IPS-11a (cell line): ENCODE data around the gene LNX1.

Experiments used
- H3K4me3 ChIP-seq: one replicate; pipeline ENCODE4 v1.5.1; 2013; ENCODE audit warnings: low read depth, low read length, control low read depth

LNX1 gene

DNA sequence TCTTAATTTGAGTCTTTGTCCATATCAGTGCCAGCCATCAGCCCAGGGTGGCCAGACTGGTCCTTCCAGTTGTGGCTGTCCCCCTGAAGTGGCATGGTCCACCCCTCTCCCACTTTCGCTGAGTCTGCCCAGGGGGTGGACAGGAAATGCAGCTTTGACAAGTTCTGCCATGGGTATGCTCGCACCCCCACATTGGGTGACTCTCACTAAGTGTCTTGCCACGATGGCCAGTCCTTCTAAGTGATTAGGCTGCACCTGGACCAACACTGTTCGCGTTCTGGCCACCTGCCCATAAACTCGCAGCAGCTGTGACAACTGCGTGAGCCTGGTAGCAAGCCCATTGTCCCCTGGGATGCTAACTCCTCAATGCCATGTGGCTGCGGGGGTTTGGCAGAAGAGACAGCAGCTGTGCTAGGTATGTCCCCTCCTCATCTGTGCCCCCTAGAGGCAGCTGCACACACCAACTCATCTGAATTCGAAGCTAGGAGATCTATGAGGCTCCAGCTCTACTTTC is 10.0 kb upstream of the LNX1 start:
- H3K4me3 ChIP-seq, result no peak overlapping the region

DNA sequence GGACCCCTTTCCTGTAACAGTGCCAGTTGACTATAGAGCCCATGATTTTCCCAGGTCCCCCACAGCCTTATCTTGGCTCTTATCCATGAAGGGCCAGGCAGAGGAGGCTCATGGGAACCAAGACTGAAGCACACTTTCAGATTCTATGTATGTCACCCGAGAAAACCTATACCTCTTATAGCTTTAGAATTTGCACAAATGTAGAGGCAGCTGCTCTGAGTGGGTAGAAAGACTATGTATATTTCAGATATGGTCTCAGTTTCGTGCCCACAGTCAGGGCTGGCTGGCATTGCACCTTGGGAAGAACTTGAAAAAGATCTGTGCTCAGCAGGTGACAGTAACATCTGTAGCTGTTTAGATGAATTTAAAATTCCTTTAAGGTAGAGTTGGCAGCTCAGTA is 8.3 kb upstream of the LNX1 start:
- H3K4me3 ChIP-seq, result no peak overlapping the region

DNA sequence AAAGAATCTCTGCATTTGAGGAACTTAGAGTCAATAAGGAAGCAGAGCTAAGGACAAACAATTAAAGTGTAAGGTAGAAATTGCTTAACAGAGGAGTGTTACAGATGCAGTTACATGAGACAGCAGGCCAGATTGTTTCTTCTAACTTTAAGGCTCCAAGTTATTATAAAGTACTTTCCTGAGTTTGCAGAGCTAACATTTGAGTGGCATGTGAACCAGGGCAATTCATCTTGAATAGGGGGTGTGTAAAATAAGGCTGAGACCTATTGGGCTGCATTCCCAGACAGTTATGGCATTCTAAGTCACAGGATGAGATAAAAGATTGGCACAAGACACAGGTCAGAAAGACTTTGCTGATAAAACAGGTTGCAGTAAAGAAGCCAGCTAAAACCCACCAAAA is 7.6 kb upstream of the LNX1 start:
- H3K4me3 ChIP-seq, result no peak overlapping the region

DNA sequence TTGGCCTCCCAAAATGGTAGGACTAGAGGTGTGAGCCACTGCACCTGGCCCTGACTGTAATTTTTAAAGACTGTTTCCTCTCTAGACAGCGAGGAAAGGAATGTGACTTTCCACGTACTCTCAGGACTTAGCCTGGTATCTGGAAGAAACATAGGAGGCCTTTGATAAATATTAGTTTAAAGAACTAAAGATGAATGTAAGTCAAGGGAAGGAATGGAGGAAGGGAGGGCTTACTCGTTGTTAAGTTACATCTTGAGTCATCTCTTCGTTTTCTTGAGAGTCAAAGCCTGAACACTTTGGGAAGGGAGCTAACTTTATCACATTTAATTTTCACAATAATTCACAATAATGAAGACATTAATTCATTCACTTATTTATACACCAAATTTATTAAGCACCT is 7.2 kb upstream of the LNX1 start:
- H3K4me3 ChIP-seq, result no peak overlapping the region

DNA sequence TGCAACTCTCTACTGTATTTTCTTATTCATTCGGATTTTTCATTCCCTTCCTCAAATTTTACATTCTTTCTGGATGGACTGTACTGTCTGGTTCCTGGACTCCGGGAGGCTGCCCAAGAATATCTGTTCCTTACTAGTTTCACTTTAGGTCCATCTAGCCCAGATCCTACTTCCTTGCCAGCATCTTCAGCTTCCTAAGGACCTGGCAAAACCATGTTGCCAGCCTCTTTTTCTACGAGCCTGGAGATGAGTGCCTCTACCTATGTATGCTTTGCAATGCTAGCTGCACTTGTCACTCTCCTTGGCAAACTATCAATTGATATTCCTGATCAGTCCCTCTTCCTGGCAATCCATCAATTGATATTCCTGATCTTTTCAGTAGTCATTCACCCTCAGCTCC is 5.6 kb upstream of the LNX1 start:
- H3K4me3 ChIP-seq, result no peak overlapping the region

DNA sequence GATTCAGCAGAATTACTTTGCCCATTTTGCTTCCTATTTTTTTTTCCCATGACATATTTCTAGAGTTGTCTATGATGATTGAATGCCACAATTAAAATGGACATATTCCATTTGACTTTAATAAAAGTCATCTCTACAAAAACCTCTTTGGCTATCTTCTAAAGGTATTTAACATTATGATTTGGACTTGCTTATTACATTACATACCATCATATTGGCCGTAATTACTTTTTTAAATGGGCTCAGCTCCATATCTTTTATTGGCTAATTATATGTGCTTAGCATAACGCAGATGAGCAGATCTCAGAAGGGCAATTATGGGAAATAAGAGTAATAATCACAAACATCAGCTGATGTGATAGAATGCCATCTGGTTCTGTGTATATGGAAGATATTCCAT is 4.5 kb upstream of the LNX1 start:
- no peak overlapping the region for H3K4me3 ChIP-seq

DNA sequence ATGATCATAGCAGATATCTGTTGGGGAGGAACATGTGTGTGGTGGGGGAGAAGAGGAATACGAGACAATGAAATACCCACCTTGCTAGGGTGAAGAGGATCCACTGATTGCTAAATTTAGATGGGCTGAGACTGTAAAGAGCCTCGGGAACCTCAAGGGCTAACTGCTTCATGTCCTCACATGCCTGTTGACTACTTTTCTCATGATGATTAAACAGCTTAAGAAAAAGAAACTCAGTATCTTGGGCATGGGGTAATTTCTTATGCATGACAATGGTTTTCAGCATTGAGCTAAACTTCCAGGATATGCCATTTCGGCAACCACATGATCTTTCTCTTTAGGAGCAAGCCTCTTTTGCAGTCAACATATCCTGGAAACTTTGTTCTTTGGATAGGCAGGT is 3.9 kb upstream of the LNX1 start:
- no peak overlapping the region for H3K4me3 ChIP-seq

DNA sequence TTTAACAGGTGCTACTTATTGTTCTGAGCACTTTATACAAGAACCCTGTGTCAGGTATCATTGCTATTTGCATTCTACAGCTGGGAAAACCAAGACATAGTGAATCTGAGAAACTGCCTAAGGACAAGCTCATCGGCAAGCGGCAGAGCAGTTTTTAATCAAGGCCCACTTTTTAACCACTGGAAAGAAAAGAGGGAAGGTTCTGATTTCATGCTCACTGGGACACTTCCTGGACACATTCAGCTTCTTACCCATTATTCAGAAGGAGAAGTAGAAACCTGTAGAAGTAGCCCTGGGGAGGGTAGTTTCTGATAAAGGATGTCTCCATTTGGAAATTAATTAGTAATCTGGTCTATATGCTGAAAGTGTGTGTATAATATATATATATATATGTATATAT is 2.5 kb upstream of the LNX1 start:
- H3K4me3 ChIP-seq, result no peak overlapping the region

DNA sequence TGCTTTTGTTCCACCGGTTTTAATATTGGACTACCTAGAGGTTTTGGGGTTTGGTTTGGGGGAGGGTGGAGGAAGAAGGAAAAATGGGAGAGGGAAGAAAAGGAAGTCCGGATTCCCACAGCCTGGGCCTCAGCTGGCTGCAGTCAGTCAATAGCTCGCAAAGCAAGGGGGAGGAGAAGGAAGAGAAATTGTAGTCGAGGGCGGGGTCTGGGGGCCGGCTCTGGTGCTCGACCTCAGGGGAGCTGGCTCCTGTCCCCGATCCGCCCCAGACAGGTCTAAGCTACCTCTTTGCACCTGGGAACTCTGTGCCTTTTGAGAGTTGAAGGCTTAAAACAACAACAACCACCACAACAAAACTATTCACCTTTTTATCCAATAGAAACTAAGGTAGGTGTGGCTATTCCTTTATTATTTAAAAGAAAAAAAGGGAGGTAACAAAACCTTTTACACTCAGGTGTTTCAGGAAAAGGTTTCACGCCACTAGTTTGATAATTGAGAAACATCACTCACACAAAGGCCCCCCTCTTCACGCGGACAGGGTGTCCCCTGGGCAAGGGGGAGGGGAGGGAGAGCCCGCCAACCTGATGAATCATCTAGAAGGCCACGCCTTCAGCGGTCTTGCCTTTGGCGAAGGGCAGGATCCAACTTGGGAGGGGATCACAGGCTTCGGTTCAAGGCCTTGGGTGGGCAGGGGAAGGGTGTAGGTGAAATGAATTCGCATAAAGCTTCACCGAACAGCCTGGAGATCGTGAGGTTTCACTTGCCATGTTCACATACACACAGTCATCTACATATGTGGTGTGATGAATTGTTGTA is 1.6 kb upstream of the LNX1 start:
- H3K4me3 ChIP-seq, result no peak overlapping the region

DNA sequence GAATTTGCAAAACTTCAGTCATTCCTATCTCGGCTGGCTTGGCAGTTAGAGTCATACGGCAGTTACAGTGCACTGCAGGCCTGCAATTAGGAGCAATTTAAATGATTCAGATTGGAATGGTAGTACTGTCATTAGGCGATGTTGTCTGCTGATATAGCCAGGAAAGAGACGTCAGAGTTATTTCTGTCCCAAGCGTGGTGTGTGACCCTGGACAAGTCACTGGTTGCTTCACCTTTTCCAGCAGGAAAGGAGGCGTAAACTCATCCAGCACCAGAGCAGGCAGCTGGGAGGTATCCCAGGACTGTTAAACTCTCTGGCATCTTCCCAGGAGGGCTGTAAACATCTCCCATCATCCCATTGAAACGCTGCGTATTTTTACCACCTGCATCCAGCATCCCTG is 836 bp upstream of the LNX1 start:
- no peak overlapping the region for H3K4me3 ChIP-seq

DNA sequence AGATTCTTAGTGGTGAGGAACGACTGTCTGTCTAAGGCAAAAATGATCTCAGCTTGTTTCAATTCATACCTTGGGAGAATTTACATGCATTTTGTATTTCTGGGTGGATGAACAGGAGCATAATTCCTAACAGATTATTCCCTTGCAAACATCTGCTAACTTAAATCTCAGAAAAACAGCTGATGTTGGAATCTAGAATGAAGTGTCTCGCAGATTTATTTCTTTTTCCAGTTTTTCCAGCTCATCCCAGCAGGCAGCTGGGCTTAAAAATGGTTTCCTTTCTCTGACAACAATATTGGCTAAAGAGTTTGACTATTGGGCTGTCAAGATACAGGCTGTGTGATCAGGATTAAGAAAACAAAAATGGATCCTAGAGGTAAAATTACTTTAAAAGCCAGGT is 1.1 kb downstream of the LNX1 start:
- H3K4me3 ChIP-seq, result no peak overlapping the region

DNA sequence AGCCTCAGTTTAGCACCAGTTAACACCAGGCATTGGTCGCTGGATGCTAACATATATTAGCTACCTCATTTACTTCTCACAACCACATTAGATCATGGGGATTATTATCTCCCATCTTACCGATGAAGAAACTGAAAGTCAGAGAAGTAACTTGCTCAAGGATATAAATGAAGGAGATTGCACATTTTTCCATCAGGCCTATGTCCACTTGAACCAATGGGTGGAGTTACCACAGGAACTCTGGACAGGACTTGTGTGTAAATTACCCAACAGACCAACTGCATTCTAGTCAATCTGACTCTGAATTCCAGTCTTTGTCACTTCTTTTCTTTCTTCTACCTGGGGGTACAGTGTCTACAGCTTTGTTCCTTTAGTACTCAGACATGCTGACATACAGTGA is 1.8 kb downstream of the LNX1 start:
- H3K4me3 ChIP-seq, result no peak overlapping the region

DNA sequence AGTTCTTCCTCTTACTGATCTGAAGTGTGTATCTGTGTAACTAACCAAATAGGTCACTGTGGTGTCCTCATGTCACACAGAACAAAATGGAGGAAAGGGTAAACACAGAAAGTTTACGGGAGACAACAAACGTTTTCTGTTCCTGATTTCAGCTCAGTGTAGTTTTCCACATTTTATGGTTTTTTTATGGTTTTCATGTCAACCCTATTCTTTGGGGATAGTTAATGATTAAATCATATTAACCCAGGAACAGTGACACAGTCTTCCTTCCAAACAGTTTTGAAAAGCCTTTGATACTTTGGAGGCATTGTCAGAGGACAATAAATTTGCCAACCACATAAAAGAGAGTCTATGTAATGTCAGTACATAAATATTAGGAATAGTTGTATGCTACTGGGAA is 4.2 kb downstream of the LNX1 start:
- H3K4me3 ChIP-seq, result no peak overlapping the region

DNA sequence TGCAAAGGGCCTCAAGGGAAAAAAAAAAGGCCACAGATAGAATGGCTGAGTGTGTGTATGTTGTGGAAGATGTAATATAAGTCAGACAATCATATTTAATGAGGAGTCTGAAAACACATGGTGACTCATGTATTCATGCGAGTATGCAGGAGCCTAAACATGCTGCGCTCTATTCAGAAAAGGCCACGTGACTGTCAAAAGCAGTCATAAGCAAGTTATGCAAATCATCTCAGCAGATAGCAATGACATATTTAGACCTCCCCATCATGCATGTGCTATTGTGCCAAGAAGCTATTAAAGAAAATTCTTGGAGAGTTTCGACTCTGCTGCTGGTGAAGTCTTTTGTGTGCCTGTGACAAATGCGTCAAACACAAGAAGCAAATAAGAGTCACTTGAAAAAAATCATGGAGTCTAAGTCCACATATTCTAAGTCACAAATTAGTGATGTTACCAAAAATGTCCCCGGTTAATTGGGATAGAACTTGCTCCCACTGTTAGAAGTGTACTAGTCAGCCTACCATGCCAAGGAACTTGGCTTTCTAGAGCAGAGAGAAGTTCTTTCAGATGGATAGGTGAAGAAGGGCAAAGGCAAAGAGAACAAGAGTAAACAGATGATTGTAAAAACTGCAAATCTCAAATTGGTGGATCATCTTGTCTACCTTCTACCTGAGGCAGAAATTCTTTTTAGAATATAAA is 5.0 kb downstream of the LNX1 start:
- H3K4me3 ChIP-seq, result no peak overlapping the region

DNA sequence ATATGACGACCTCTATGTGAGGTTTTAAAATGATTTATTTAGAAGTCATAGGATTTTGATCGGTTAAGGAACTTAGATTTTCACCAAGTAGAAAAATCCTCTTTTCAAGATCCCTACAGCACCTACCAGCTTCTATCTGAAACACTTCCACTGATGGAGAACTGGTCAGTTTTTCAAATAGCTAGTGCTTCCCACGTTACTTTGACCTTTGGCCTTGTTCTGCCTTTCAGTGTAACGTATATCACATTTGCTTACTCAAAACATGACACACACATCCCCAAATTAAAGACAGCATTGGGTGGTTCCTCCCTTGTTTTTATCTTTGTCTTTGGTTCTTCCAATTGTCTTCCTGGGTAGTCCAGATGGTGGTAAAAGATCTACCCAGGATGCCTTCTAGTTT is 6.6 kb downstream of the LNX1 start:
- H3K4me3 ChIP-seq, result no peak overlapping the region

DNA sequence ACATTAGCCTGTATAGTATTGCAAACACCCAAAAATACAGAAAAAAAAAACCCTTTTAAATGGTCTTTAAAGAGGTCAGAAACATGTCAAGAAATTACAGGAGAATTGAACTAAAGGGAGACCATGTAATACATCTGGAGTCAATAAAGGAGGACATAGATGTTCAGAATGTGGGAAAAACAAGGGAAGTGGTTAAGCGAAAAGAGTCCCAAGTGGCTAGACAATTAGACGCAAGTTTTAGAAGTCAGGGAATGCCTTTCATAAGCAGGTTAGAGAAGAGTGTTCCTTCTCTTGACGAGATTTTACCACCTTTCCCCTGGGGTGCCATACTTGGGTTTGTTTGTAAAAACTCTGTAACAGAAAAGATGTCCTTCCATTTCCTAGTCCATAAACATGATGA is 7.8 kb downstream of the LNX1 start:
- no peak overlapping the region for H3K4me3 ChIP-seq

DNA sequence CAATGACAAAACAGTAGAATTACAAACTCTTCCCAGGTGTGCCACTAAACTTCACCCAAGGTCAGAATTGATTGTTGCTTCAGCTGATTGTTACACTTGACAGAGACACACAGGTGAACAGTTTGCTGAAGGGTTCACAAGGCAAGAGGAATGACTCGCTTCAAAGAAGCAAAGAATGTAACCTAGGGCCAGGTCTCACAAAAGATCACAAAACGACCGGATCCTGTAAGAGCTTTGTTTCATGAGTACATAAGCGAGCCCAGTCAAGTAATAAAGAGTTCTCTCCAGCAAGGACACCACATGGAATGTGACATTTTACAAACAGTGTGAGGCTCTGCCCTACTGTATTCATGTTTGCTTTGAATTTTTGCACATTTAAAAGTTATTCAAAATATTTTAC is 9.1 kb downstream of the LNX1 start:
- no peak overlapping the region for H3K4me3 ChIP-seq

DNA sequence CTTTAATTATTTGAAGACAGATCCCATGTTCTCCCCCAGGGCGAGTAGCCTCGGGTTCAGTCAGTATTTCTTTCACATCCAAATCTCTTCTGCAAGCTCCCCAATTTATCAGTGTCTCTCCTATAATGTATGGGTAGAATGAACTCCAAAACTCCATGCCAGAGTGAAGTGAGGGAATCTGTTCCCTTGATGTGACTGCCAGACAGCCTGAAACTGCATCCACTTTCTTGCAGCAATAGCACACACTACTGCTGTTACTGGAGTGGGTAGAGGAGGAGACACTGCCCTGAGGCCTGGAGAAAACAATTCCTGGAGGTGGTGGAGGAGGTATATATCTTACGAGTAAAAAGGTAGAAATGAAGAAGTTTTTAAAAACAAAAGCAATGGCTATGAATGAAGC is 11.0 kb downstream of the LNX1 start:
- H3K4me3 ChIP-seq, result no peak overlapping the region

DNA sequence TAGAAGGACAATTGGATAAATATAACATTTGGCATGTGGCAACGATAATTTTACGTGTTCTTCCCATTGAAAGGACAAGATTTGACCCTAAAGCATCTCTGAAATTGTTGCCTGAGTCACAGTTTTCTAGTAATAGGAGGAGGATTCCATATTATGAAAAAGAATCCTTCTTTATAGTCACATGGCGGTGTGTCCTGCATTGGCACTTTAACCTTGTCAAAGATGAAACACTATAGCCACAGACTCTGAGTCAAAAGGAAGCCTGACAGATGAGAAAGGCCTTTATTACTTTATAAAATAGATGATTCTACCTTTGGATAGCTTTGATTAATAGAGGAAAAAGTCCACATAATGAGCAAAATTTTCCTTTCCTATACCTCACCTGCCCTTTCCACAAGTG is 11.5 kb downstream of the LNX1 start:
- H3K4me3 ChIP-seq, result no peak overlapping the region

DNA sequence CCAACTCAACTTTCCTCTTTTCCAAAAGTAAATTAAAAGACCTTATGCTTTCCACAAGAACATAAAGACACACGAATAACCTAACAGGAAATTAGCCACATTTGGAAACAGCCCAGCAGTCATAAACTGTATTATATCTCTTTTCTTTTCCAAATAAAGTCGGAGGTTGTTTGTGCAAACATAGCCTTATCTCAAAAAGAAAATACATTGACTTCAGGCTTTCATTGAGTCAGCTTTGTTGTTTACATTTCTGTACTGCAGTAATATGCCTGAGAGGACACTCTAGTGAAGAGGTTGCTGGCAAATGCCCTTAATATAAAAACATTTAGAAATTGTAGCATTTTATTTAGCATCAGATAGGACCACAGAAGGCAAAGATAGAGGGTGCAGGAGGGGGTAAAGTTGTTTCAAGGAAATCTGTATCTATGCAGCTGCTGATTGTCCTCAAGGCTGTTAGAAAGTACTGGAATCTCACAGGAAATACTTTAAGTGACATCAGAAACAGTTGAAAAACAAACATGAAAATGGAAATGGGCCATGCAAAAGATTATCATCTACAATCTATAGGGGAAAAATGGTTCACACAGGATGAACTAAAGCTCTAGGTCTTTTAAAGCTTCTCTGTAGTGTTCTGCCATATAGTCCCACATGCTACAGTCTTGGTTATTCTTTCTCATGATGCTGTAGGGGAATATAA is 14.5 kb downstream of the LNX1 start:
- H3K4me3 ChIP-seq, result no peak overlapping the region

DNA sequence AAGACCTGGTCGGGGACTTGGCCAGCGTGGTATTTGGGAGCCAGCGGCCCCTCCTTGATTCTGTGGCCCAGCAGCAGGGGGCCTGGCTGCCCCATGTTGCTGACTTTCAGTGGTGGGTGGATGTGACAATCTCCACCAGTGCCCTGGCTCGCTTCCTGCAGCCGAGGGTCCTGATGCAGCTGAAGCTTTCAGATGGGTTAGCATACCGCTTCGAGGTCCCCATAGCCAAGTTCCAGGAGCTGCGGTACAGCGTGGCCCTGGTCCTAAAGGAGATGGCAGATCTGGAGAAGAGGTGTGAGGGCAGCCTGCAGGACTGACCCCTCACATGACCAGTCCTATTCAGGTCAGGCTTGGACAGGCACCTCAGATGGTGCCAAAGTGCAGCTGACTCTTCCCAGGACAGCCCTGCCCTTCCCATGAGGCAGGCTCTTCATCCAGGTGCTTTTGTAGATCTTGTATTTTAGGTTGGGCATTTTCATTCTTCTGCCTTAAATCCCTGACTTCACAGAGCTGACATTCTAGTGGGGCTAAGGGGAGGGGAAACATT is 15.1 kb downstream of the LNX1 start:
- H3K4me3 ChIP-seq, result no peak overlapping the region

DNA sequence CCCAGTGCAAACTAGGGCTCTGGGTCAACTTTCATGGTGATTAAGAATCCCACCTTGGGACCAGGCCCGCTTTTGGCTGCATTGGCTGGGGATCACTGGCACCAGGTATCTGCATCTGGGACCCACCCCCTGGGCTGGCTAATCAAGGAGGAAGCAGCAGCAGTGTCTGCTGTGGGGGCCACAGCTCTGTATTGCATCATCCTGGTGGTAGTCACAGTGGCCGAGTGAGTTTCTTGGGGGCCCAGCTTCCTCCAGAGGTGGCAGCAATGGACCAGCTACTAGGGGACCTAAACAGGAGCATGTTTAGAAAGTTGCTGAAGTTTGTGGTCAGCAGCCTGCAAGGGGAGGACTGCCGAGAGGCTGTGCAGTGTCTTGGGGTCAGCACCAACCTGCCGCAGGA is 15.7 kb downstream of the LNX1 start:
- no peak overlapping the region for H3K4me3 ChIP-seq
